Neural crest cell (in vitro differentiated cells): Measurements from ENCODE around the gene PPP1R26. TPM values are rescaled to one million over a fixed set of nuclear protein-coding genes. Genes with fewer than 3 reads are reported as not detected.

Experiments
- DNase-seq: peaks from one replicate; pipeline ENCODE4 v3.0.0; 2021; ENCODE audit warnings: low read depth, mixed read lengths, low spot score
- H3K27ac Mint-ChIP-seq: one replicate; pipeline ENCODE4 v1.8.0; 2021; ENCODE audit warnings: mild to moderate bottlenecking, mixed read lengths; ENCODE audit not compliant: unreplicated experiment
- H3K27me3 Mint-ChIP-seq: 2 replicates; pipeline ENCODE4 v1.8.0; 2021; ENCODE audit warnings: low read depth, mild to moderate bottlenecking, mixed read lengths
- H3K36me3 Mint-ChIP-seq: 2 replicates; pipeline ENCODE4 v1.8.0; 2021; ENCODE audit warnings: low read depth, mild to moderate bottlenecking, mixed read lengths
- H3K4me1 Mint-ChIP-seq: 2 replicates; pipeline ENCODE4 v1.8.0; 2021; ENCODE audit warnings: mixed read lengths
- H3K4me3 Mint-ChIP-seq: one replicate; pipeline ENCODE4 v1.8.0; 2021; ENCODE audit warnings: mild to moderate bottlenecking, mixed read lengths
- H3K9me3 Mint-ChIP-seq: 2 replicates; pipeline ENCODE4 v1.8.0; 2021; ENCODE audit warnings: mixed read lengths
- CTCF ChIP-seq: fragments of 200-600 bp; sonication (generic); conservative IDR thresholded peaks from 2 replicates; pipeline ENCODE4 v1.5.0; 2021; ENCODE audit warnings: antibody characterized with exemption, mild to moderate bottlenecking
- total RNA-seq: library from RNA; stranded (reverse); gene quantifications from 2 replicates; pipeline ENCODE4 v1.2.1, GENCODE V29; 2021

The PPP1R26 gene
- total RNA-seq, 1 donor from 2014 or later = 27.5 TPM

- no peaks in the 10 kb centered on the region for H3K9me3 Mint-ChIP-seq
- no peak overlapping the region for H3K27ac Mint-ChIP-seq
- no peak overlapping the region for H3K4me3 Mint-ChIP-seq
- H3K27me3 Mint-ChIP-seq = no peaks in the 10 kb centered on the region
- TF ChIP-seq CTCF = no peak
- no peak for DNase-seq
- H3K4me1 Mint-ChIP-seq = peaks cover 7% of the 10 kb centered on the region
- no peaks in the 10 kb centered on the region for H3K36me3 Mint-ChIP-seq
Observed at GRCh38 chr9:135485385-135485784, 5.8 kb downstream of the PPP1R26 start.

GRCh38 chr9:135485832-135486231, 6.2 kb downstream of the PPP1R26 start:
- H3K27me3 Mint-ChIP-seq = no peaks in the 10 kb centered on the region
- peaks cover 7% of the 10 kb centered on the region for H3K4me1 Mint-ChIP-seq
- no peak for TF ChIP-seq CTCF
- H3K27ac Mint-ChIP-seq = peak overlapping the region; percentile 12
- no peak overlapping the region for H3K4me3 Mint-ChIP-seq
- no peaks in the 10 kb centered on the region for H3K9me3 Mint-ChIP-seq
- H3K36me3 Mint-ChIP-seq = no peaks in the 10 kb centered on the region
- no peak for DNase-seq

- no peak for DNase-seq
- Mint-ChIP-seq H3K9me3 (no peaks in the 10 kb centered on the region), H3K4me1 (peaks cover 7% of the 10 kb centered on the region), H3K36me3 (no peaks in the 10 kb centered on the region), H3K27me3 (no peaks in the 10 kb centered on the region), H3K27ac (no peak overlapping the region), H3K4me3 (no peak overlapping the region)
- TF ChIP-seq CTCF = no peak
Observed at GRCh38 chr9:135486267-135487065, 6.9 kb downstream of the PPP1R26 start.

GRCh38 chr9:135487281-135488012, 7.9 kb downstream of the PPP1R26 start:
- no peak for DNase-seq
- no peaks in the 10 kb centered on the region for H3K9me3 Mint-ChIP-seq
- peaks cover 2% of the 10 kb centered on the region for H3K4me1 Mint-ChIP-seq
- H3K27me3 Mint-ChIP-seq = no peaks in the 10 kb centered on the region
- H3K27ac Mint-ChIP-seq = no peak overlapping the region
- TF ChIP-seq CTCF = no peak
- no peaks in the 10 kb centered on the region for H3K36me3 Mint-ChIP-seq
- no peak overlapping the region for H3K4me3 Mint-ChIP-seq

GRCh38 chr9:135488013-135488330, 8.4 kb downstream of the PPP1R26 start:
- no peaks in the 10 kb centered on the region for H3K9me3 Mint-ChIP-seq

More at GRCh38 chr9:135488013-135488330, 8.4 kb downstream of the PPP1R26 start:
- no peak for DNase-seq
- Mint-ChIP-seq H3K27me3 (no peaks in the 10 kb centered on the region), H3K36me3 (no peaks in the 10 kb centered on the region), H3K4me1 (no peaks in the 10 kb centered on the region), H3K4me3 (no peak overlapping the region), H3K27ac (no peak overlapping the region)
- TF ChIP-seq CTCF = no peak
